GM12872 (cell line): ENCODE results near the gene TIMM23.

ENCODE experiments used
- CTCF ChIP-seq: IDR thresholded peaks from 3 replicates; pipeline ENCODE4 v1.5.1; 2011; ENCODE audit warnings: low read depth, mild to moderate bottlenecking, low read length, moderate library complexity; ENCODE audit not compliant: insufficient read depth

TIMM23 gene

GRCh38 chr10:46016190-46016589 is 43.9 kb downstream of the TIMM23 start:
- TF ChIP-seq CTCF: no peak

DNA sequence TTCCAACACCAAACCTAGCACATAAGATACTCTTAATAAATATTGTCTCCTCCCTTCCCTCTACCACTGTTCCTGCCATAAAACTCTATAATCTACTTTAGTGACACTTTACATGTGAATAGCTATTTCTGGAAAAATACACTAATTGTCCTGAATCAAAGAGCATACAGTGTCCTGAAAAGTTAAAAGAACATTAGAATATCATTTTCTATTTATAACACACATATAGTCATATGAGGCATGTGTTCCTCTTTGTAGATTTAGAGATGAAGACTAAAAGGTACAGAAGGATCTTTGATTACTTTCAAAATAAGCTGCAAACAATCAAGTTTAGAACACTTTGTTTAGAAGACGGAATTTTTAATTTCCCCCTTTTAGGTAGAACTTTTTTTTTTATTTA is 44.5 kb downstream of the TIMM23 start:
- no peak for TF ChIP-seq CTCF

DNA sequence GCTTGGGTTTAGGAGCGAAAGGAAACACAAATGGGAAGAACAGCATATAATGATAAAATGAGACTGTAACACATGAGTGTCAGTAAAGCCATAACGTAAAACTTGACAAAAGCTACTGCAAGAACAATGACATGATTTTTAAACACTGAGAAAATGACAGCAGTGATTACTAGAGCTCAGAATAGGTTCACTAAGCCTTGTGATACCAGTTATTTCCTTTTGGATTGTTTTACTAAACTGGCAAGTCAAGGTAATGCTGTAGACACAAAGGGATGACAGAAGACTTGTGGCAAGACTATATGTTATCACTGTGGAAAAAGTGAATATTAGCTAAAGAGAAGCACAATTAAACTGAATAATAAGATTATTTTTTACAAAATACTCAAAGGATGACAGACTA is 45.4 kb downstream of the TIMM23 start:
- no peak for TF ChIP-seq CTCF

DNA sequence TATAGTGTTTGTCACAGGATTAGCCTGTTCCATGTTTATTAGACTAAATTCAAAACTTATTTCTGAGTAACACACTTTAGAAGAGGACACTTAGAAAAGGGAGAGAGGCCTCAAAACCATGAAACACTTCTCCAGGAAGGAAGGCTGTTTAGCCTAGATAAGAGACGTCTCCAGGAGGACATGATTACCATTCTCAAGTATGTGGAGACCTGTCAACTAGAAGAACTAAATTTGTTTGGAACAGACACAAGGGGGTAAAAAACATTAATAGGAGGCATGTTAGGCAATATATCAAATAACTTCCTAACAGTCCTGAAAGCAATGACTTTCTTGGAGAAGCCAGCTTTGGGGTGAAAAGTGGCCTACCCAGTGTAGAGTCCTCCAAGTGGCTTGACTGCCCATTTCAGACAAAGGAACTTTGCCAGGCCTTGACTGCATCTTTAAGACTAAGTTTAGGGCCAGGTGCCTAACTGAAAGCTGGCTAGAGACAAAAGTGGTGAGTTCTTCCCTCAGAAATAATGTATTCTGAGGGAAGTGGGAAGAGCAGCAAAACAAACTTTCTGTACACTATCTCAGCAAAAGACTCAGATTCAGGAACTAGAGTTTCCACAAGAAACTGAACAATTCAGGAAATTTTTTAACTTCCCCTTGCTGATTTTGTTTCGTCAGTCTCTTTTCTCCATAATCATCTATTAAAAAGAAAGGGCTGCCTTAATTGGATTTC is 46.3 kb downstream of the TIMM23 start:
- TF ChIP-seq CTCF: no peak

GRCh38 chr10:46019177-46019528 is 46.9 kb downstream of the TIMM23 start:
- TF ChIP-seq CTCF: no peak

- no peak for TF ChIP-seq CTCF
Measured at GRCh38 chr10:46019569-46020343, 47.5 kb downstream of the TIMM23 start.

DNA sequence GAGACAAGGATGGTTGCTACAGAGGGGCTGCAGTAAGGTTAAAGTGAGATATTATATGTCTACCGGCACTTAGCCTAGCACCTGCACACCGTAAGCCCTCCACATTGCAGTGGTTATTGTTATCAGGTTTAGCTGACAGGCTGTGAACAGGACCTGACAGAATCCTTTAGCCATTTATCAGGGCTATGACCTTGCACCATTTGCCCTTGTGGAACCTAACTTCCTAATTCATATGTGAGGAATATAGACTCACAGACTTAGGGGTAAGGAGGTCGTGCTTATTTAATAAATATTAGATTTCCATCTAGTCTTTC is 48.0 kb downstream of the TIMM23 start:
- no peak for TF ChIP-seq CTCF
